ACC112 (cell line): ENCODE results near the gene CSF2.

Experiments used
- H2AFZ ChIP-seq: fragments of 200-600 bp; sonication (generic); one replicate; pipeline ENCODE4 v1.6.0; 2017; ENCODE audit warnings: antibody characterized with exemption, low read length; ENCODE audit not compliant: unreplicated experiment
- H3K27ac ChIP-seq: fragments of 200-600 bp; sonication (generic); 2 replicates; pipeline ENCODE4 v1.5.1; 2014; ENCODE audit warnings: low read depth, mild to moderate bottlenecking, antibody characterized with exemption, low read length, moderate library complexity
- H3K27me3 ChIP-seq: fragments of 200-600 bp; sonication (generic); 2 replicates; pipeline ENCODE4 v1.6.1; 2014; ENCODE audit warnings: mild to moderate bottlenecking, antibody characterized with exemption, low read length, moderate library complexity, mixed read lengths; ENCODE audit not compliant: insufficient read depth
- H3K36me3 ChIP-seq: fragments of 200-600 bp; sonication (generic); 2 replicates; pipeline ENCODE4 v1.6.1; 2016; ENCODE audit warnings: mild to moderate bottlenecking, antibody characterized with exemption, low read length, moderate library complexity, mixed read lengths; ENCODE audit not compliant: insufficient read depth
- H3K4me1 ChIP-seq: fragments of 200-600 bp; sonication (generic); one replicate; pipeline ENCODE4 v1.6.1; 2016; ENCODE audit warnings: low read length, mixed read lengths; ENCODE audit not compliant: insufficient read depth, unreplicated experiment, control insufficient read depth
- H3K4me3 ChIP-seq: fragments of 200-600 bp; sonication (generic); 2 replicates; pipeline ENCODE4 v1.5.1; 2014; ENCODE audit warnings: mild to moderate bottlenecking, low read depth, low read length
- H3K79me2 ChIP-seq: fragments of 200-600 bp; sonication (generic); one replicate; pipeline ENCODE4 v1.6.0; 2016; ENCODE audit warnings: low read length; ENCODE audit not compliant: control insufficient read depth, unreplicated experiment, insufficient read depth

The CSF2 gene

DNA sequence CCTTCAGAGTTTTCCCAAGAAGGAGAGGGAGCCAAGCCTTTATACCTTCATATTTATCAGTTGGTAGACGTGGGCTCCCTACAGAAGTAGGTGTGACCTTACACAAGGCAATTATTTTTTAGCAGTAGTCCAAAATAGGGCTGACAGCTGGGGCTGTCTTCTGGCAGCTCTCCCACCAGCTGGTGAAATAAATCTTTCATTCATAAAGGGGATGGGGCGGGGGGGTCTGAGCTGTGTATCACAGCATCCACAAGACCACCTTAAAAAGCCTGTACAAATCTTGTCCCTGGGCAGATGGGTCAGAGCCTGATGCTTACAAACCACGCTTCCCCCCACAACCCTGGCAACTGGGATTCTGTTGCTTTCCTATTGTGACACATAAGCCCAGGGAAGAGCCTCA, 19.7 kb downstream of the CSF2 start:
- Histone ChIP-seq H3K79me2 (no peaks in the 10 kb centered on the region), H3K4me3 (no peak overlapping the region), H2AFZ (no peak overlapping the region), H3K27ac (no peak overlapping the region), H3K36me3 (no peaks in the 10 kb centered on the region), H3K4me1 (peaks cover 44% of the 10 kb centered on the region), H3K27me3 (no peaks in the 10 kb centered on the region)

GRCh38 chr5:132094393-132095076, 20.9 kb downstream of the CSF2 start:
- H3K27me3 ChIP-seq: no peaks in the 10 kb centered on the region
- no peaks in the 10 kb centered on the region for H3K36me3 ChIP-seq
- H3K4me1 ChIP-seq: peaks cover 50% of the 10 kb centered on the region
- H2AFZ ChIP-seq: no peak overlapping the region
- H3K79me2 ChIP-seq: no peaks in the 10 kb centered on the region
- H3K4me3 ChIP-seq: no peak overlapping the region
- H3K27ac ChIP-seq: peak overlapping the region; percentile 90

- H3K27me3 ChIP-seq: no peaks in the 10 kb centered on the region
- no peak overlapping the region for H3K4me3 ChIP-seq
- H3K36me3 ChIP-seq: no peaks in the 10 kb centered on the region
- H3K79me2 ChIP-seq: no peaks in the 10 kb centered on the region
- H3K27ac ChIP-seq: peak overlapping the region; percentile 90
- peaks cover 44% of the 10 kb centered on the region for H3K4me1 ChIP-seq
- H2AFZ ChIP-seq: no peak overlapping the region
Observed at GRCh38 chr5:132095077-132095410, 21.5 kb downstream of the CSF2 start.

DNA sequence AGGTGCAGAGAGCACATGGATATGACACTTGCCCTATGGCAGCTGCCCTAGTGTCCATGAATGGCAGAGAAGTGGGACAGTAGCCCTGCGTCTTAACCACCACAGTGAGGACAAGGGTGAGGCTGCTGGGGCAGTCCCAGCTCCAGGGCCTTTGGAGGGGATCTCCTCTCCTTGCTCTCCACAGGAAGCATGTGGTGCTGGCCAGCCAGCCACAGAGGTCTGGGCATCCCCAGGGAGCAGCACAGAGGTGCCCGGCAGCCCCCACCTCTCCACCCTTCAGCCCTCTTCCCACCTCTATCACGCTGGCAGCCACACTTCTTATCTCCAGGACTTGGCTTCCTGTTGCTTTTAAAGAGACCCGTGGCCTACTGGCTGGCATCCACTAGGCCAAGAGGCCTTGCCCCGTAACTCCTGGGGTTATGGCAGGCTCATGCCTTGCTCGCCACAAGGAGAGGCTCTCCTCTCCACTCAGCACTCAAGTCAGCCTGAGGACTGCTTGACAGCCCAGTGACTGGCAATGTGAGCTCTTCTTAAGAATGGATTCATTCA, 21.9 kb downstream of the CSF2 start:
- Histone ChIP-seq H3K27me3 (no peaks in the 10 kb centered on the region), H3K4me1 (peaks cover 40% of the 10 kb centered on the region), H3K79me2 (no peaks in the 10 kb centered on the region), H2AFZ (no peak overlapping the region), H3K4me3 (no peak overlapping the region), H3K27ac (peak overlapping the region; percentile 90), H3K36me3 (no peaks in the 10 kb centered on the region)

- H2AFZ ChIP-seq: no peak overlapping the region
- H3K4me1 ChIP-seq: peaks cover 38% of the 10 kb centered on the region
- no peak overlapping the region for H3K27ac ChIP-seq
- H3K79me2 ChIP-seq: no peaks in the 10 kb centered on the region
- no peak overlapping the region for H3K4me3 ChIP-seq
- no peaks in the 10 kb centered on the region for H3K36me3 ChIP-seq
- no peaks in the 10 kb centered on the region for H3K27me3 ChIP-seq
Observed at GRCh38 chr5:132096904-132097303, 23.3 kb downstream of the CSF2 start.

DNA sequence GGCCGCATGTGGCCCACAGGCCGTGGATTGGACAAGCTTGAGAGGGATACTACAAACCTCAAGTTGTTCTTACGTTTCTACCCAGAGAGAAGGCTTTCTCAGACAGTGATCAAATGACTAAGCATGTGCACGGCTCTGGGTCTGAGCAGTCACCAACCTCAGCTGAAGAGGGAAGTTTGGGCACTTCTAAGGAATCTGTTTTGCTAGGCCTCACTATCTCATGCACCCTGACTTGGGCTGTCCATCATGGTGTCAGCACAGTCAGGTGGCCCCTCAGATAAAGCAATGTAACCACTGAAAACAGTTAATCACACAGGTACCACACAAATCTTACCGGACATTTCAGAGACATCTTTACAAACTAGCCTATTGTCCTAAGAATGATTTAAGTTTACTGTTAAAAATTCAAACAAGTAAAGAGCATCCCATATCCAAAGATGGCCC, 24.6 kb downstream of the CSF2 start:
- Histone ChIP-seq H3K4me3 (no peak overlapping the region), H3K27me3 (no peaks in the 10 kb centered on the region), H3K4me1 (peaks cover 50% of the 10 kb centered on the region), H2AFZ (peak overlapping the region; percentile 20), H3K79me2 (no peaks in the 10 kb centered on the region), H3K27ac (peak overlapping the region; percentile 55), H3K36me3 (no peaks in the 10 kb centered on the region)

GRCh38 chr5:132098621-132099020, 25.0 kb downstream of the CSF2 start:
- Histone ChIP-seq H3K27me3 (no peaks in the 10 kb centered on the region), H2AFZ (no peak overlapping the region), H3K4me1 (peaks cover 53% of the 10 kb centered on the region), H3K27ac (peak overlapping the region; percentile 55), H3K79me2 (no peaks in the 10 kb centered on the region), H3K36me3 (no peaks in the 10 kb centered on the region), H3K4me3 (no peak overlapping the region)

DNA sequence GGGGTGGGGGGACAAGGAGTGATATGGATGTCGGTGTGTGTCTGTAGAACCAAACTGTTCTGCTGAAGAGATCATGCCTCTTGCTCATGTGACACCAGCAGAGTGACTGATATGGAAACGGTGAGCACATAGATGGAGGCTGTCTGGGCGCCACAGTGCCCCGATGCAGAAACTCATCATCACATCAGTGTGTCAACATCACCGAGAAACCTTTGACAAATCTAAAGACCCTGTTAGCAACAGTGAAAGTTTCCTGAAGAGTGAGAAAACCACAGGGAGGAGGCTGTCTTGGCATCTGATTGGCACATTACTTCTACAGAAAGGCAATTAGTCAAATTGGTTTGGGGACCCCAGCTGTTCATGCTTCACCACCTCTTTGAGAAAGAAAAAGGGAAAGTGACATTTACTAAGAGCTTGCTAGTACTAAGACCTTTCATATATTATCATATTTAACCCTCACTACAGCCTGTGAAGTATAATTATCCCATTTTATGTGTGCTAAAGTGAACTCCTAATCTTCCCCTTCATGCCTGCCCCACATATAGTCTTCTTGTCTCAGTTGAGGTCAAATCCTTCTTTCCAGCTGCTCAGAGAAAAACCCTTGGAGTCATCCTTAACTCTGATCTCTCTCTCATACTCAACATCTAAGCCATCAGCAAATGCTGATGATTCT, 25.6 kb downstream of the CSF2 start:
- Histone ChIP-seq H3K79me2 (no peaks in the 10 kb centered on the region), H3K4me3 (no peak overlapping the region), H3K27me3 (no peaks in the 10 kb centered on the region), H3K36me3 (no peaks in the 10 kb centered on the region), H3K4me1 (peaks cover 52% of the 10 kb centered on the region), H3K27ac (peak overlapping the region; percentile 55; the same call in 1 of the 2 replicates), H2AFZ (no peak overlapping the region)

- Histone ChIP-seq H3K79me2 (no peaks in the 10 kb centered on the region), H3K4me1 (peaks cover 52% of the 10 kb centered on the region), H3K4me3 (no peak overlapping the region), H3K27me3 (no peaks in the 10 kb centered on the region), H2AFZ (no peak overlapping the region), H3K27ac (no peak overlapping the region), H3K36me3 (no peaks in the 10 kb centered on the region)
Observed at GRCh38 chr5:132099905-132100304, 26.3 kb downstream of the CSF2 start.

GRCh38 chr5:132100672-132101261, 27.2 kb downstream of the CSF2 start:
- Histone ChIP-seq H3K79me2 (no peaks in the 10 kb centered on the region), H3K27ac (no peak overlapping the region), H2AFZ (no peak overlapping the region), H3K4me3 (no peak overlapping the region), H3K36me3 (no peaks in the 10 kb centered on the region), H3K27me3 (no peaks in the 10 kb centered on the region), H3K4me1 (peaks cover 44% of the 10 kb centered on the region)
